Peyer's patch (tissue), 4 donors: Measurements from ENCODE around the gene GASK1B. TPM values are rescaled to one million over a fixed set of nuclear protein-coding genes. Genes with fewer than 3 reads are reported as not detected.

Experiments used
- DNase-seq, 3 donors: peaks; one replicate each; pipeline ENCODE4 v3.0.0-alpha.2; 2017 to 2019
- H3K27ac ChIP-seq, 4 donors: fragments of 200-600 bp; sonication (generic); one replicate each; pipeline ENCODE4 v1.5.1; 2016 to 2019
- H3K27me3 ChIP-seq, 2 donors: fragments of 200-600 bp; sonication (generic); one replicate each; pipeline ENCODE4 v1.5.1; 2019
- H3K36me3 ChIP-seq, 3 donors: fragments of 200-600 bp; sonication (generic); one replicate each; pipeline ENCODE4 v1.5.1; 2016 to 2019
- H3K4me1 ChIP-seq, 4 donors: fragments of 200-600 bp; sonication (generic); one replicate each; pipeline ENCODE4 v1.5.1; 2016 to 2019
- H3K4me3 ChIP-seq, 4 donors: fragments of 200-600 bp; sonication (generic); 1 replicate in 3 of 4; 2 replicates in 1 of 4; pipeline ENCODE4 v1.5.1; 2016 to 2019; ENCODE audit warnings: mild to moderate bottlenecking in 1 of 4
- H3K9me3 ChIP-seq, 4 donors: fragments of 200-600 bp; sonication (generic); one replicate each; pipeline ENCODE4 v1.5.1; 2016 to 2019; ENCODE audit warnings: mild to moderate bottlenecking in 1 of 4
- CTCF ChIP-seq, 6 experiments: fragments of 450-650 bp in 4 of 6; fragments of 200-600 bp in 2 of 6; sonication (generic) in 1 of 6; IDR thresholded peaks; one replicate each; pipeline ENCODE4 v1.5.1; 2017 to 2019; ENCODE audit warnings: antibody characterized with exemption in 6 of 6, mild to moderate bottlenecking in 3 of 6, moderate library complexity in 1 of 6
- POLR2A ChIP-seq, 2 donors: fragments of 450-650 bp; IDR thresholded peaks; one replicate each; pipeline ENCODE4 v1.5.1; 2017; ENCODE audit warnings: antibody characterized with exemption in 2 of 2, mild to moderate bottlenecking in 2 of 2, moderate library complexity in 2 of 2
- total RNA-seq, 4 donors: library from RNA; depleted of rRNA; stranded (reverse); fragments of >200 nt; gene quantifications; one replicate each; pipeline ENCODE4 v1.1.0, GENCODE V29; 2016

GASK1B gene
- total RNA-seq, 4 donors from 2014 or later: 8.8 to 59.4 (median 10.1) TPM

- H3K36me3 ChIP-seq: no peaks in the 10 kb centered on the region
- peak in 4 of 6 experiments; percentile 11 to 64 (median 60) for TF ChIP-seq CTCF (IDR thresholded peaks at IDR 0.05)
- TF ChIP-seq POLR2A (IDR thresholded peaks at IDR 0.05): no peak
- no peaks in the 10 kb centered on the region for H3K9me3 ChIP-seq
- H3K27me3 ChIP-seq: no peaks in the 10 kb centered on the region
- DNase-seq: peak; percentile 17 to 88 (median 69)
- peak overlapping the region; percentile 26 to 61 (median 43) for H3K4me3 ChIP-seq
- H3K4me1 ChIP-seq: peaks cover 0 to 16% (median 0%) of the 10 kb centered on the region in 4 donors
- peak overlapping the region; percentile 37 to 78 (median 66) for H3K27ac ChIP-seq
Observed at GRCh38 chr4:158170691-158171561, 1.9 kb downstream of the GASK1B start.

- H3K36me3 ChIP-seq: no peaks in the 10 kb centered on the region
- H3K27ac ChIP-seq: peak overlapping the region; percentile 37 to 78 (median 66)
- H3K9me3 ChIP-seq: no peaks in the 10 kb centered on the region
- H3K4me3 ChIP-seq: peak overlapping the region; percentile 26 to 61 (median 43)
- DNase-seq: no peak
- H3K4me1 ChIP-seq: peaks cover 0 to 14% (median 0%) of the 10 kb centered on the region in 4 donors
- TF ChIP-seq POLR2A (IDR thresholded peaks at IDR 0.05) (no peak), CTCF (IDR thresholded peaks at IDR 0.05) (no peak)
- H3K27me3 ChIP-seq: no peaks in the 10 kb centered on the region
Observed at GRCh38 chr4:158169931-158170690, 2.7 kb downstream of the GASK1B start.

DNA sequence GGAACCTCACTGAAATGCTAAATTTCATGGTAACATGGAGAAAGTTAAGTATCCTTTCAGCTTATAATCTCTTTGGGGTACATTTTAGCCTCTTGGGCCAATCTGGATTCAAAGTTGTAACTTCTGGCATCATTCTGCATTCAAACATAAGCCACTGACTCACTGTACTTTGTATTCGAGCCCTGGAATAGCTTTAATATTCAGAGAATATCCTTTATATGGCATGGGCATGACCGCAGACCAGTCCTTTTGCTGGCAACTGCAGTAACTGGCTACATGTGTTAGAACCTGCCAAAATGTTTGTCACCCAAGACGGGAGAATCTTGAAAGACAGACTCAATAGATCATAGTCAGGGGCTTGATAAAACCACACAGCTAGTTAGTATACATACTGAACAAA lies 3.3 kb downstream of the GASK1B start:
- no peak for TF ChIP-seq CTCF (IDR thresholded peaks at IDR 0.05)
- no peak for TF ChIP-seq POLR2A (IDR thresholded peaks at IDR 0.05)
- H3K27me3 ChIP-seq: no peaks in the 10 kb centered on the region
- H3K27ac ChIP-seq: peak overlapping the region in 2 of 4 donors; percentile 73 to 78
- H3K36me3 ChIP-seq: no peaks in the 10 kb centered on the region
- peaks cover 0 to 14% (median 0%) of the 10 kb centered on the region in 4 donors for H3K4me1 ChIP-seq
- no peaks in the 10 kb centered on the region for H3K9me3 ChIP-seq
- H3K4me3 ChIP-seq: peak overlapping the region; percentile 26 to 61 (median 43)
- no peak for DNase-seq

DNA sequence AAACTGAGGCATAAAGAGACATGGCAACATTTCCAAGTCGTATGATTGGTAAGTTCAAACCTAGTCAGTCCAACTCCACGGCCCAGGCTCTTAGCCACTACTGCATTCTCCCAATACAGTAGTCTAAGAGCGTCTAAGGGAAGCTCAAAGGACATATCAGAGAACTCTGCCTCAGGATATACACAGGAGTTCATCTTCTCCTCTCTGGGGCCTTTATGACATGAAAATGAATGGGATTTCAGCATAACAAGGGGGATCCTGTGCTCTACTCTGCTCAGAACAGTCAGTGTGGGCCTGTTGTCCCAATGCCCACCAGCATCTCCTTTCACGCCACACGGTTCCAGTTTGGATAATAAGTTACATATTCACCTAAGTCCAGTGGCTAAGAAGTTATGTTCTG lies 4.2 kb downstream of the GASK1B start:
- H3K27me3 ChIP-seq: no peaks in the 10 kb centered on the region
- no peaks in the 10 kb centered on the region for H3K36me3 ChIP-seq
- no peak for TF ChIP-seq POLR2A (IDR thresholded peaks at IDR 0.05)
- TF ChIP-seq CTCF (IDR thresholded peaks at IDR 0.05): no peak
- H3K4me1 ChIP-seq: peaks cover 0 to 9% (median 0%) of the 10 kb centered on the region in 4 donors
- no peak for DNase-seq
- peak overlapping the region in 2 of 4 donors; percentile 13 to 61 for H3K4me3 ChIP-seq
- peak overlapping the region in 2 of 4 donors; percentile 48 to 78 for H3K27ac ChIP-seq
- H3K9me3 ChIP-seq: no peaks in the 10 kb centered on the region

GRCh38 chr4:158166701-158167100 lies 6.1 kb downstream of the GASK1B start:
- H3K27ac ChIP-seq: peak overlapping the region in 1 of 4 donors; percentile 10
- no peak for DNase-seq
- H3K4me1 ChIP-seq: no peaks in the 10 kb centered on the region
- peak overlapping the region in 1 of 4 donors; percentile 61 for H3K4me3 ChIP-seq
- H3K9me3 ChIP-seq: no peaks in the 10 kb centered on the region
- TF ChIP-seq POLR2A (IDR thresholded peaks at IDR 0.05) (no peak), CTCF (IDR thresholded peaks at IDR 0.05) (no peak)
- no peaks in the 10 kb centered on the region for H3K36me3 ChIP-seq
- H3K27me3 ChIP-seq: no peaks in the 10 kb centered on the region
